A673 (cell line): ENCODE results near the gene MAN1B1. TPM values are rescaled to one million over a fixed set of nuclear protein-coding genes. Genes with fewer than 3 reads are reported as not detected.

Experiments
- BruUV-seq: library from RNA; stranded (reverse); fragments of 400-500 nt; replicated peaks from 2 replicates; lab custom pipeline; 2021; lab: Mats Ljungman, UMichigan
- CTCF ChIA-PET: fragments of 300-600 bp; sonication (Branson Sonifier 250); formaldehyde crosslinking; loops from one replicate; lab custom pipeline; 2022; ENCODE audit warnings: antibody characterized with exemption; lab: Charles Lee
- POLR2A ChIA-PET: fragments of 300-600 bp; sonication (Branson Sonifier 250); formaldehyde crosslinking; loops from one replicate; lab custom pipeline; 2022; ENCODE audit warnings: antibody characterized with exemption; ENCODE audit not compliant: low non-redundant PET; lab: Charles Lee
- DNase-seq: peaks from one replicate; pipeline ENCODE4 v3.0.0-alpha.2; 2015; ENCODE audit warnings: low spot score
- H3K27ac ChIP-seq: fragments of 200-600 bp; sonication (generic); 2 replicates; pipeline ENCODE4 v1.5.1; 2016; ENCODE audit warnings: mixed run types, low read depth, mild to moderate bottlenecking, mixed read lengths, antibody characterized with exemption, low read length; ENCODE audit not compliant: poor library complexity, severe bottlenecking
- H3K27me3 ChIP-seq: fragments of 200-600 bp; sonication (generic); replicated peaks from 2 replicates; pipeline ENCODE4 v1.6.1; 2017; ENCODE audit warnings: mixed run types, low read depth, mild to moderate bottlenecking, mixed read lengths, antibody characterized with exemption, low read length; ENCODE audit not compliant: insufficient read depth, poor library complexity
- H3K36me3 ChIP-seq: fragments of 200-600 bp; sonication (generic); 2 replicates; pipeline ENCODE4 v1.6.1; 2016; ENCODE audit warnings: mixed run types, mild to moderate bottlenecking, mixed read lengths, antibody characterized with exemption, low read length; ENCODE audit not compliant: insufficient read depth, poor library complexity, severe bottlenecking
- H3K4me1 ChIP-seq: fragments of 200-600 bp; sonication (generic); 2 replicates; pipeline ENCODE4 v1.6.1; 2017; ENCODE audit warnings: mixed run types, mild to moderate bottlenecking, mixed read lengths, antibody characterized with exemption, low read length; ENCODE audit not compliant: insufficient read depth, poor library complexity, severe bottlenecking
- H3K4me3 ChIP-seq: fragments of 200-600 bp; sonication (generic); 2 replicates; pipeline ENCODE4 v1.5.1; 2016; ENCODE audit warnings: low read depth, mixed run types, mild to moderate bottlenecking, mixed read lengths, low read length; ENCODE audit not compliant: poor library complexity, severe bottlenecking
- H3K9me3 ChIP-seq: fragments of 200-600 bp; sonication (generic); 2 replicates; pipeline ENCODE4 v1.6.1; 2016; ENCODE audit warnings: mixed run types, low read depth, mild to moderate bottlenecking, mixed read lengths, antibody characterized with exemption, low read length; ENCODE audit not compliant: poor library complexity, severe bottlenecking
- EZH2 ChIP-seq: fragments of 200-600 bp; sonication (generic); IDR thresholded peaks from 2 replicates; pipeline ENCODE4 v1.6.1; 2017; ENCODE audit warnings: borderline replicate concordance, low read depth, mild to moderate bottlenecking, mixed read lengths, antibody characterized with exemption, low read length; ENCODE audit not compliant: poor library complexity, severe bottlenecking
- intact Hi-C: fragments of 100-400 bp; cut with micrococcal nuclease; formaldehyde crosslinking; loops from one replicate; pipeline ENCODE4 v1.10.0; 2022; ENCODE audit not compliant: unreplicated experiment
- total RNA-seq: library from RNA; stranded (reverse); gene quantifications from 2 replicates; pipeline ENCODE4 v1.2.3, GENCODE V29; 2021
- TF ChIP-seq, protein P1 (sequence below): fragments of 300-800, 200-600 bp; sonication (generic); conservative IDR thresholded peaks from 2 replicates; pipeline ENCODE4 v1.5.1; 2017; ENCODE audit warnings: low read depth, mild to moderate bottlenecking, antibody characterized with exemption, low read length, moderate library complexity, mixed read lengths

Gene MAN1B1
- total RNA-seq, 1 experiment from 2014 or later: 48.6 TPM

DNA sequence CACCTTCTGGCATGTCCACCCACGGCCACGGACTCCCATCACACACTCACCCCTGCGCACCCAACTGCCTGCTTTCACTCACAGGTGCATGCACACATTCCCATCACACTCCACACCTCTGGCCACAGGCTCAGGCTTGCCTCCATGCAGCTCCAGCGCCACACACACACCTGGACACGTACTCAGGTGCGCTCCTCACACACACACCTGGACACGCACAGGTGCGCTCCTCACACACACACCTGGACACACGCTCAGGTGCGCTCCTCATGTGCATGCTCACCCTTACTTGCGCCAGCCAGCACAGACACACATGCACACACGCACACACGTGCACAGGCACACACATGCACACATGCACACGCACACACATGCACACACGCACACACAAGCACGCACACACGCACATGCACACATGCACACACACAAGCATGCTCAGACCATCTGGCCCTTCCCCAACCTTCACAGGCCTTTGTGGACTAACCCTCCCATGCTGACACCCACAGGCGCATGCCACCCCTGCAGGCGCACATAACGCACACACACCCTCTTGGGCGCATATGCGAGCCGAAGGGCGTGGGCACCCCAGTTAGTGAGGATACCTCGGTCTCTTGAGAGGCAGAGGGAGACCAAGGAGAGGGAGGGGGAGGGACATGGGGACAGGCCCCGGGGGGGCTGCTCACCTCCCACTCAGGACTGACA lies 60.5 kb downstream of the MAN1B1 start:
- DNase-seq: no peak
- POLR2A ChIA-PET: no interaction called here
- intact Hi-C loops: no loop called here

DNA sequence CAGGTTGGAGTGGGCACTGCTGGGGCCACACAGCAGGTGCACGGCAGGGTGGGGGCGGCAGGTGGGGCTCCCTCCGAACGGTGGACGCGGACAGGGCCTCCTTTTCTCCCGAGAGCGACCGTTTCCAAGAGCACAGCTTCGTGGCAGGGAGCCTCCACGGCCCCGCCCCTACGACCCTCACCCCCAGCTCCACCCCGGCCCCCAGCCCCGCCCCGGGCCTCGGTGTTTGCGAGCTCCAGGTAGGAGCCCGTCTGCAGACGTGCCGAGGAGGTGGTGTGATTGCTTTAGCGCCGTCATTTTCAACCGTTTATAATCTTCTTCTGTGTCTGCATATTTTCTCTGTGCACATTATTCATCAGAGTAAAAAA lies 61.0 kb downstream of the MAN1B1 start:
- H3K4me1 ChIP-seq: peaks cover 5% of the 10 kb centered on the region
- no peak overlapping the region for H3K27ac ChIP-seq
- no peaks in the 10 kb centered on the region for H3K9me3 ChIP-seq
- DNase-seq: no peak
- CTCF ChIA-PET: no interaction called here
- BruUV-seq: no TSS peak
- intact Hi-C loops: no loop called here
- POLR2A ChIA-PET: no interaction called here
- no peak overlapping the region for H3K4me3 ChIP-seq
- no peaks in the 10 kb centered on the region for H3K36me3 ChIP-seq
- peaks cover 19% of the 10 kb centered on the region for H3K27me3 ChIP-seq
- TF ChIP-seq, protein P1, sequence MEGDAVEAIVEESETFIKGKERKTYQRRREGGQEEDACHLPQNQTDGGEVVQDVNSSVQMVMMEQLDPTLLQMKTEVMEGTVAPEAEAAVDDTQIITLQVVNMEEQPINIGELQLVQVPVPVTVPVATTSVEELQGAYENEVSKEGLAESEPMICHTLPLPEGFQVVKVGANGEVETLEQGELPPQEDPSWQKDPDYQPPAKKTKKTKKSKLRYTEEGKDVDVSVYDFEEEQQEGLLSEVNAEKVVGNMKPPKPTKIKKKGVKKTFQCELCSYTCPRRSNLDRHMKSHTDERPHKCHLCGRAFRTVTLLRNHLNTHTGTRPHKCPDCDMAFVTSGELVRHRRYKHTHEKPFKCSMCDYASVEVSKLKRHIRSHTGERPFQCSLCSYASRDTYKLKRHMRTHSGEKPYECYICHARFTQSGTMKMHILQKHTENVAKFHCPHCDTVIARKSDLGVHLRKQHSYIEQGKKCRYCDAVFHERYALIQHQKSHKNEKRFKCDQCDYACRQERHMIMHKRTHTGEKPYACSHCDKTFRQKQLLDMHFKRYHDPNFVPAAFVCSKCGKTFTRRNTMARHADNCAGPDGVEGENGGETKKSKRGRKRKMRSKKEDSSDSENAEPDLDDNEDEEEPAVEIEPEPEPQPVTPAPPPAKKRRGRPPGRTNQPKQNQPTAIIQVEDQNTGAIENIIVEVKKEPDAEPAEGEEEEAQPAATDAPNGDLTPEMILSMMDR: no peak
- no peak for TF ChIP-seq EZH2

More for the DNA sequence above, 60.5 kb downstream of the MAN1B1 start:
- no peak for TF ChIP-seq EZH2
- TF ChIP-seq, protein P1: no peak
- H3K27ac ChIP-seq: no peak overlapping the region
- H3K4me1 ChIP-seq: peaks cover 5% of the 10 kb centered on the region
- no peak overlapping the region for H3K4me3 ChIP-seq
- no peaks in the 10 kb centered on the region for H3K36me3 ChIP-seq
- CTCF ChIA-PET: no interaction called here
- H3K9me3 ChIP-seq: no peaks in the 10 kb centered on the region
- peaks cover 24% of the 10 kb centered on the region for H3K27me3 ChIP-seq
- BruUV-seq: no TSS peak

DNA sequence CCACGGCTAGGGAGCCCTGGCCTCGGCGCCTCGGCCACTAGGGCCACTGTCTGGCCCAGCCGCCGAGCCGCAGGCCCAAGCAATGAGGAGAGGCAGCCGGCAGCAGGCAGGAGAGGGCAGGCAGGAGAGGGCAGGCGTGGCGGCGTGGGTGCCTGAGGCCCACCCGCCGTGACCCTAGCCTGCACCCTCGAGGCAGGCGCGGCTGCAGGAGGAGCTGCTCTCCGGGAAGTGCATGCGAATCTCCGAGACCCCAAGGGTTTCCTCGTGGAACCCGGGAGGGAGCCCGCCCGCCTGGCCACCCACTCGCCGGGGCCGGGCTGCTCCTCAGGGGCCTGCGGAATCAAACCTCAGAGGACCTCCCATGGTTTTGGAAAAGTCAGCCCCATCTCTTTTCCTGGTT lies 61.5 kb downstream of the MAN1B1 start:
- Histone ChIP-seq H3K4me3 (no peak overlapping the region), H3K36me3 (no peaks in the 10 kb centered on the region), H3K27ac (no peak overlapping the region), H3K9me3 (no peaks in the 10 kb centered on the region), H3K4me1 (peaks cover 5% of the 10 kb centered on the region), H3K27me3 (peaks cover 14% of the 10 kb centered on the region)
- intact Hi-C loops: no loop called here
- POLR2A ChIA-PET: interaction anchor here (0.6 kb wide), 1 partner anchor 451 kb away, joined by 3 read pairs; no protein-coding TSS in a partner anchor
- DNase-seq: no peak
- CTCF ChIA-PET: no interaction called here
- BruUV-seq: no TSS peak
- no peak for TF ChIP-seq EZH2
- TF ChIP-seq, protein P1: no peak
